Left ventricle myocardium inferior (tissue), 1 donor: ENCODE results near the gene LRRC1. TPM values are rescaled to one million over a fixed set of nuclear protein-coding genes. Genes with fewer than 3 reads are reported as not detected.

Experiments used
- DNase-seq: peaks from one replicate; pipeline ENCODE4 v3.0.0-alpha.2; 2020
- H3K27ac ChIP-seq: fragments of 200-600 bp; replicated peaks from 2 replicates; pipeline ENCODE4 v1.8.0; 2021
- H3K27me3 ChIP-seq: fragments of 200-600 bp; 2 replicates; pipeline ENCODE4 v1.8.0; 2021; ENCODE audit warnings: low read depth
- H3K36me3 ChIP-seq: fragments of 200-600 bp; 2 replicates; pipeline ENCODE4 v1.8.0; 2021
- H3K4me1 ChIP-seq: fragments of 200-600 bp; 2 replicates; pipeline ENCODE4 v1.8.0; 2021
- H3K4me3 ChIP-seq: fragments of 200-600 bp; 2 replicates; pipeline ENCODE4 v1.8.0; 2021; ENCODE audit warnings: mild to moderate bottlenecking, moderate library complexity
- H3K9me3 ChIP-seq: fragments of 200-600 bp; replicated peaks from 2 replicates; pipeline ENCODE4 v1.8.0; 2021
- CTCF ChIP-seq: fragments of 200-600 bp; IDR thresholded peaks from 2 replicates; pipeline ENCODE4 v1.8.0; 2021; ENCODE audit warnings: antibody characterized with exemption, mild to moderate bottlenecking, borderline replicate concordance
- intact Hi-C: fragments of 100-400 bp; cut with micrococcal nuclease; formaldehyde crosslinking; loops from one replicate; pipeline ENCODE4 v1.11.0; 2022
- total RNA-seq: library from RNA; stranded (reverse); fragmentation: NEBNext Ultra II Directional; extraction: Animal tissue kit (Norgen Biotek cat#: 25700); gene quantifications from one replicate; pipeline ENCODE4 v1.2.1, GENCODE V29; 2021
- donor health status: DM: no; HTN: yes; CAD: no; lungs with severe emphysema.

LRRC1 gene
- total RNA-seq, 1 donor from 2014 or later: 2.7 TPM

GRCh38 chr6:53903357-53903756, 108.6 kb downstream of the LRRC1 start:
- H3K4me1 ChIP-seq: no peaks in the 10 kb centered on the region
- no peak for TF ChIP-seq CTCF
- H3K27me3 ChIP-seq: no peaks in the 10 kb centered on the region
- no peak overlapping the region for H3K27ac ChIP-seq
- intact Hi-C loops: no loop called here
- H3K36me3 ChIP-seq: peaks cover 19% of the 10 kb centered on the region
- H3K4me3 ChIP-seq: no peak overlapping the region
- H3K9me3 ChIP-seq: no peaks in the 10 kb centered on the region
- no peak for DNase-seq

- H3K27me3 ChIP-seq: no peaks in the 10 kb centered on the region
- H3K9me3 ChIP-seq: no peaks in the 10 kb centered on the region
- H3K4me1 ChIP-seq: peaks cover 8% of the 10 kb centered on the region
- no peak for DNase-seq
- H3K27ac ChIP-seq: no peak overlapping the region
- intact Hi-C loops: no loop called here
- no peak for TF ChIP-seq CTCF
- H3K36me3 ChIP-seq: peaks cover 19% of the 10 kb centered on the region
- no peak overlapping the region for H3K4me3 ChIP-seq
Observed at GRCh38 chr6:53906103-53906502, 111.3 kb downstream of the LRRC1 start.

- no peak overlapping the region for H3K4me3 ChIP-seq
- no peak for TF ChIP-seq CTCF
- peaks cover 8% of the 10 kb centered on the region for H3K4me1 ChIP-seq
- intact Hi-C loops: no loop called here
- H3K9me3 ChIP-seq: no peaks in the 10 kb centered on the region
- no peak for DNase-seq
- no peak overlapping the region for H3K27ac ChIP-seq
- no peaks in the 10 kb centered on the region for H3K27me3 ChIP-seq
- peaks cover 19% of the 10 kb centered on the region for H3K36me3 ChIP-seq
Observed at GRCh38 chr6:53906842-53907241, 112.0 kb downstream of the LRRC1 start.

- H3K4me1 ChIP-seq: peaks cover 8% of the 10 kb centered on the region
- peak overlapping the region; percentile 51 for H3K27ac ChIP-seq
- H3K36me3 ChIP-seq: no peaks in the 10 kb centered on the region
- H3K27me3 ChIP-seq: no peaks in the 10 kb centered on the region
- no peak for DNase-seq
- intact Hi-C loops: no loop called here
- no peak overlapping the region for H3K4me3 ChIP-seq
- no peak for TF ChIP-seq CTCF
- no peaks in the 10 kb centered on the region for H3K9me3 ChIP-seq
Observed at GRCh38 chr6:53910834-53911233, 116.0 kb downstream of the LRRC1 start.

- no peak overlapping the region for H3K27ac ChIP-seq
- no peak overlapping the region for H3K4me3 ChIP-seq
- no peaks in the 10 kb centered on the region for H3K9me3 ChIP-seq
- intact Hi-C loops: no loop called here
- H3K27me3 ChIP-seq: no peaks in the 10 kb centered on the region
- DNase-seq: no peak
- no peaks in the 10 kb centered on the region for H3K36me3 ChIP-seq
- peaks cover 8% of the 10 kb centered on the region for H3K4me1 ChIP-seq
- TF ChIP-seq CTCF: no peak
Observed at GRCh38 chr6:53912661-53913060, 117.9 kb downstream of the LRRC1 start.

- H3K4me3 ChIP-seq: no peak overlapping the region
- no peak for DNase-seq
- H3K4me1 ChIP-seq: peaks cover 8% of the 10 kb centered on the region
- no peaks in the 10 kb centered on the region for H3K27me3 ChIP-seq
- no peak overlapping the region for H3K27ac ChIP-seq
- intact Hi-C loops: no loop called here
- no peak for TF ChIP-seq CTCF
- no peaks in the 10 kb centered on the region for H3K9me3 ChIP-seq
- no peaks in the 10 kb centered on the region for H3K36me3 ChIP-seq
Observed at GRCh38 chr6:53913286-53913685, 118.5 kb downstream of the LRRC1 start.
